Adipocyte (in vitro differentiated cells): ENCODE measurements around the gene FLT1.
A peak's percentile ranks its signal among the peaks of the same experiment; 100 is the strongest.

Experiments
- DNase-seq: peaks from one replicate; pipeline ENCODE4 v3.0.0-alpha.2; 2015; ENCODE audit warnings: low read depth
- H3K27me3 ChIP-seq: replicated peaks from 2 replicates; pipeline ENCODE4 v1.7.0; 2013; ENCODE audit warnings: mild to moderate bottlenecking, low read length, moderate library complexity; ENCODE audit not compliant: control insufficient read depth, insufficient read depth
- H3K36me3 ChIP-seq: 2 replicates; pipeline ENCODE4 v1.7.0; 2013; ENCODE audit warnings: low read length, mild to moderate bottlenecking, moderate library complexity; ENCODE audit not compliant: control insufficient read depth, insufficient read depth, severe bottlenecking
- H3K4me1 ChIP-seq: 2 replicates; pipeline ENCODE4 v1.7.0; 2013; ENCODE audit warnings: mild to moderate bottlenecking, low read length, moderate library complexity; ENCODE audit not compliant: control insufficient read depth, insufficient read depth
- H3K4me3 ChIP-seq: 2 replicates; pipeline ENCODE4 v1.7.0; 2013; ENCODE audit warnings: mild to moderate bottlenecking, low read length, moderate library complexity
- H3K9ac ChIP-seq: 2 replicates; pipeline ENCODE4 v1.7.0; 2013; ENCODE audit warnings: mild to moderate bottlenecking, low read length, moderate library complexity
- H3K9me3 ChIP-seq: 2 replicates; pipeline ENCODE4 v1.7.0; 2013; ENCODE audit warnings: mild to moderate bottlenecking, low read length, moderate library complexity; ENCODE audit not compliant: control insufficient read depth

Gene FLT1

DNA sequence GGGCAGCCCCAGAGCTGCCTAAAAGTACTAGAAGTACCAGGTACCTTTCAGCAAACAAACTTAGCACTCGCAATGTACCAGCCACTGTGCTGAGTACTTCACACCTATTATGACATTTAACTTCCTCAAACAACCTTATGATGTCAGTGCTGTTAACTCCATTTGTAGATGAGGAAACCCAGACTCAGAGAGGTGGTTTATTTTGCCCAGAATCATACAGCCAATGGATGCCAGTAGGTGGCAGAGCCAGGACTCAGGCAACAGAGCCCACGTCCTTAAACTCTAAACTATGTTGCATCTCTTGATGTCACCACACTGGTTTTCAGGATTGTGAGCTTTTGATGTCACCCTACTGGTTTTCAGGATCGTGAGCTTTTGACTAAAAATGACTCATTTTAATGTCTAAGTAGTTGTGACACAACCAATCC, 78.9 kb downstream of the FLT1 start:
- DNase-seq = no peak
- no peaks in the 10 kb centered on the region for H3K36me3 ChIP-seq

DNA sequence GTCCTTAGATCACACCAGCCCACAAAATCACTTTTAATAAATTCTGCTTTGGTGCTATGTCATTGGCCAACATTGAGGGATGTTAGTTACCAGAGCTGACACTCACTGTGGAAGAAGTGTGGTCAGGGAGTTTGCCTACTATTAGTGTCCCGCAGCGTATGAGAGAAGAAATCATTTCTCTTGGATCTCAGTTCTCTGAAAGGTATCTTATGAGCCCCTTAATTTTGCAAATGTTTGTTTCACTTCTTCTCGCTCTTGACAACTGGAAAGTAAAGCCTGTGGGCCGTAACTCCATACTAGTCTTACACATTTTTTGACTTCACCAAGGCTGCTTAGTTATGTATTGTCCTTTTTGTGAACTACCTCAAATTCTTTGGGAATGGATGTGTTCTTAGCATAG, 80.9 kb downstream of the FLT1 start:
- DNase-seq = no peak
- no peak overlapping the region for H3K4me3 ChIP-seq
- H3K9me3 ChIP-seq = no peaks in the 10 kb centered on the region
- H3K36me3 ChIP-seq = no peaks in the 10 kb centered on the region
- peaks cover 4% of the 10 kb centered on the region for H3K27me3 ChIP-seq
- no peaks in the 10 kb centered on the region for H3K4me1 ChIP-seq
- H3K9ac ChIP-seq = no peak overlapping the region

More for the DNA sequence above, 78.9 kb downstream of the FLT1 start:
- Histone ChIP-seq H3K27me3 (peaks cover 4% of the 10 kb centered on the region), H3K9ac (no peak overlapping the region), H3K9me3 (no peaks in the 10 kb centered on the region), H3K4me1 (no peaks in the 10 kb centered on the region), H3K4me3 (no peak overlapping the region)

DNA sequence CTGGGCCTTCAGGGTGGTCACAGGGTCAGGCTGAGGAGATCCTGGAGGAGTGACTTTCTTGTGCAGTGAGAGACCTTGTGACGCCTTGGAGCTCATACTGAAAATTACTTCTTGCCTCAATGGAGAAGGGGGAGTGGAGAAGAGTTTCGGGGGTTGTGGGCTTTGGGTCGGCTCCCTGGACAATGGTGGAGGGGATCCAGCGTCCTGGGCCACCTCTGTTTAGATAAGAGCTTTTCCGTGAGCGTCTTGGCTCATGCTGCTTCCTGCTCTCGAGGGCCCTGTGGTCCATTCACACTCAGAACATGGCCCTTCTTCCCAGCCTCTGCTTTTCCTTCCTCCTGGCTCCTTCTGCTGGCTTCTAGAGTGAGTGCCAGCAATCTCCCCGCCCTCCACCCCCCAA, 81.9 kb downstream of the FLT1 start:
- Histone ChIP-seq H3K4me3 (no peak overlapping the region), H3K36me3 (no peaks in the 10 kb centered on the region), H3K9ac (no peak overlapping the region), H3K9me3 (no peaks in the 10 kb centered on the region), H3K4me1 (no peaks in the 10 kb centered on the region), H3K27me3 (no peaks in the 10 kb centered on the region)
- no peak for DNase-seq

DNA sequence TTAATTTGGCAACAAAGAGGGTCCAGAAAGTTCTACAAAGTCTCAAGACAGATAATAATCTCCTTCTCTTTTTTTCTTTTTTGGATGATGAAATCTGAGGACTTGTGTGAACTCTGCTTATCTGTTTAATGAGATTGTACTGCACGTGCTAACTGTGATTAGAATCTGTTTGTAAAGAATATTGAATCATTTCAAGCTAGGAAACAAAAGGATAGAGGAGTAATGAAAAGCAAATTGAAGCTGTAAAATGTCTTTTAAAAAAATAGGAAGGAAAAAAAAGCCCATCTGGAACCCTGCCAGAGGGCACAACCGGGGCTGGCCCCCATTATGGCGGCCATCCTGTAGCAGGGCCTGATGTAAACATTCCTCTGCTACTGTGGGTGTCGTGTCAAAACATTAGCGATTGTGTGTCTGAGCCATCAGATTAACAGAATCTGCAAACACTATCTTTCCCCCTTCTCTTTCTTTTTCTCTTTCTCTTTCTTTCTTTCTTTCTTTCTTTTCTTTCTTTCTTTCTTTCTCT, 83.0 kb downstream of the FLT1 start:
- no peak for DNase-seq
- no peaks in the 10 kb centered on the region for H3K36me3 ChIP-seq
- no peaks in the 10 kb centered on the region for H3K27me3 ChIP-seq
- H3K9ac ChIP-seq = no peak overlapping the region
- no peaks in the 10 kb centered on the region for H3K4me1 ChIP-seq
- H3K4me3 ChIP-seq = no peak overlapping the region
- H3K9me3 ChIP-seq = no peaks in the 10 kb centered on the region

DNA sequence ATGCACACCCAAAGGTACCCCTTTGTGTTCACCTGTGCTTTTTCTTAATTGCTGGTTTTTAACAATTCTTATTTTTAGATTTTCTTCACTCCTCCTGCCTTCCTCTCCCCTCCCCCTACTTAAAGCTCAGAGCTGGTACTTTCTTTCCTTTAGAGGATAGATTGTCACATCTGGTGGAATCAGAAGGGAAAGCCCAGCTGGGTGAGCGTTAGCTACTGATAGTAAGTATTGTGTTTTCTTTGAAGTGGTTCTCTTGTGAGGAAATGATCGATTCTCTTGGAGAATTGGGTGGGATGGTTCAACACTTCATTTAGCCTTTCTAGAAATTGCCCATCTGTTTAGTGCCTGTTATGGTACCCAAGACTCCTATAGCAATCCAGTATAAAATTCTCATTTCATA, 84.8 kb downstream of the FLT1 start:
- no peaks in the 10 kb centered on the region for H3K9me3 ChIP-seq
- no peak for DNase-seq
- no peak overlapping the region for H3K4me3 ChIP-seq
- H3K9ac ChIP-seq = no peak overlapping the region
- H3K4me1 ChIP-seq = no peaks in the 10 kb centered on the region
- no peaks in the 10 kb centered on the region for H3K27me3 ChIP-seq
- no peaks in the 10 kb centered on the region for H3K36me3 ChIP-seq

DNA sequence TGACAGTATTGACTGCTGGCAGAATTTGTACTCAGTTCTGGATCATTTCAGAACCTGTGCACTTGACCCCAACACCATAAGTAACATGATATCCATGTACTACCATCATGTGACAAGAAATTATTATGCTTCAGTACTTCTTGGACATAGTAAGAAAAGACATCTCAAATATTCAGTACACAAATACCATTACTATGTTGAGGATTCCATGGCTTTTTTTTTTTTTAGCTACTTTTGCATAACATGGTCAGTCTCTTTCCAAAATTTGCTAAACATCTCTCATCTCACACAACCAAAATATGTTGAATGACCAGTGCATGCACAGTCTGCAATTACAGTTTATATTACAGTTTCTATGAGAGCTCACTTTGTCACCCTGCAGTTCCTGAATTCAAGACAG, 85.3 kb downstream of the FLT1 start:
- H3K4me1 ChIP-seq = no peaks in the 10 kb centered on the region
- H3K36me3 ChIP-seq = no peaks in the 10 kb centered on the region
- H3K4me3 ChIP-seq = no peak overlapping the region
- H3K9me3 ChIP-seq = no peaks in the 10 kb centered on the region
- DNase-seq = peak; percentile 66
- H3K9ac ChIP-seq = no peak overlapping the region
- H3K27me3 ChIP-seq = no peaks in the 10 kb centered on the region

DNA sequence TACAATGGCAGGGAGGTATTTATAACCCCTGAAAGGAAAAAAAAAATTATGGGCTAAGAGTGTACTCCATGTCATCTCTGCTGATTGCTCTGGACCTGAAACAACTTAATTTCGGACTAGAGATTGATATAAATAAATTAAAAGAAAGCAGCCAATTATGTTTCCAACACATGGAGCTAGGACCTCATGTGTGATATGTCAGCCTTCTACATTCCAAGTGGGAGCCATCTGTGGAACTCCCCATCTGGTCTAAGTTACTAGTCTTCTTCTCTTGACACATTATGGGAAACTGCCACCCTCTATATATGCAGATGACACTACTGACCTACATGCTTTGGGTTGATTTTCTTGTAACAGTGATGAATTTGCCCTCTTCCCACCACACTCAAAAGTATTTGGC, 86.1 kb downstream of the FLT1 start:
- Histone ChIP-seq H3K4me3 (no peak overlapping the region), H3K4me1 (no peaks in the 10 kb centered on the region), H3K9me3 (no peaks in the 10 kb centered on the region), H3K36me3 (no peaks in the 10 kb centered on the region), H3K27me3 (no peaks in the 10 kb centered on the region), H3K9ac (no peak overlapping the region)
- no peak for DNase-seq

DNA sequence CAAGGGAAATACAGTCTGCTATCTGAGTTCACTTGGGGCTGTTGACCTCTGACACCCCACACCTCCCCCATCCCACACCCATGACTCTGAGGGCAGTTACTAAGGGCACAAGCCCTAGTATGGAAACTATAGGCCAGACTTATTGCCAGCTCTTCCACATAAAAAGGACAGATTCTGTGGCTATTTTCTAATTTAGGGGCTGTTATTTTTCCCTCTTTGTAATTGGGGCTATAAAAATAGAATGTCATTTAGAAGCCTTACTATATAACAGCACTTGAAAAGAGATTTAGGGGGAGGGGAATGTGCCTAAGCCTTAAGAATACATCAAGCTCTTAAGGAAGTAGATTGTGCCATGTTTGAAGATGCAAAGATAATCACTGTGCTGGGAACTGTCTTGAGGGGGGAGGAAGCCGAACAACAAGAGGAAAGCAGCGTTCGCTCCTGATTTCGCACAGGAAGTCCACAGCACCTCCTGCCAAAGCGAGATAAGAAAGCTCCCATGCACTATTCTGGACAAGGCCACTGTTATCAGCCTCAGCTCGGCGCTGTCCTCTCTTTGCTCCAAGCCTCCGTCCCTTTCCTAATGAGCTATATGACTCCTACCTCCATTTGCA, 86.6 kb downstream of the FLT1 start:
- no peak overlapping the region for H3K9ac ChIP-seq
- H3K27me3 ChIP-seq = no peaks in the 10 kb centered on the region
- no peaks in the 10 kb centered on the region for H3K36me3 ChIP-seq
- no peak for DNase-seq
- no peak overlapping the region for H3K4me3 ChIP-seq
- H3K4me1 ChIP-seq = no peaks in the 10 kb centered on the region
- H3K9me3 ChIP-seq = no peaks in the 10 kb centered on the region

DNA sequence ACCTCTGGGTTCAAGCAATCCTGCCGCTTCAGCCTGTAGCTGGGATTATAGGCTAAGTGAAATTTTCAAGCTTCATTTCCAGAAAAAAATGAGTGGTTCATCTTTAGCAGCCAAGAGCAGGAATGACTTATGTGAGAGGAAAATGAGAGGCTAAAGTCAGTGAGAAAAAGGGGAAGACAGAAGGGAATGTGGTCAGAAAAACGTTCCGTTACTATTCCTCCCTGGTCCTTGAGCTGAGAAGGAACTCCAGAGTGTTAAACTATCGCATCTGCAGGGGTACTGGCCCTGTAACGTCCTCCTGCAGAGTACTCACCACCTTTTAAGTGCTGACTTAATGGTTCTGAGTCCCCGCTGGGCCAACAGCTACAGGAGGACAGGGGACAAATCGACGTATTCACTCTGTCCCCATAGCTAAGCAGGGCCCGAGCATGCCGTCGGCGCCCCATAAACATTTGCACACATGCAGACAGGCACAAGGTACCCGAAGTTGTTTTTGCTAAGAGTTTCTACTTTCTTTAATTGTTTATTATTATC, 88.1 kb downstream of the FLT1 start:
- no peak overlapping the region for H3K9ac ChIP-seq
- no peak for DNase-seq

DNA sequence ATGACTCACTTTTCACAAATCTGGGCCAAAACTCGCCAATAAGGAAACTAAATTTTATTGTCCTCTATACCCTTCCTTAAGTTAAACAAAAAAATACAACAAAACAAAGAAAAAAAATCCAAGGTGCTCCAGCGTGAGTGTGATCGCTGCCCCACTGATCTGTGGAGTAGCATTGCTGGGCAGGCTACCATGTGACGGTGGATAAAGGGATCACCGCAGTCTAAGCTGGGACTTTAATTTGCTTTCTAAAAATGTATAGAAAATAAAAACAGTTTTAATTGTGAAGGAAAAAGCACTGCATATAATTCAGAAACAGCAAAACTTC, 92.9 kb downstream of the FLT1 start:
- Histone ChIP-seq H3K27me3 (no peaks in the 10 kb centered on the region), H3K36me3 (no peaks in the 10 kb centered on the region), H3K4me3 (peak overlapping the region; percentile 49), H3K9ac (no peak overlapping the region), H3K4me1 (peaks cover 10% of the 10 kb centered on the region), H3K9me3 (no peaks in the 10 kb centered on the region)
- no peak for DNase-seq

More for the DNA sequence above, 88.1 kb downstream of the FLT1 start:
- Histone ChIP-seq H3K9me3 (no peaks in the 10 kb centered on the region), H3K27me3 (no peaks in the 10 kb centered on the region), H3K4me1 (peaks cover 4% of the 10 kb centered on the region), H3K36me3 (no peaks in the 10 kb centered on the region), H3K4me3 (no peak overlapping the region)

DNA sequence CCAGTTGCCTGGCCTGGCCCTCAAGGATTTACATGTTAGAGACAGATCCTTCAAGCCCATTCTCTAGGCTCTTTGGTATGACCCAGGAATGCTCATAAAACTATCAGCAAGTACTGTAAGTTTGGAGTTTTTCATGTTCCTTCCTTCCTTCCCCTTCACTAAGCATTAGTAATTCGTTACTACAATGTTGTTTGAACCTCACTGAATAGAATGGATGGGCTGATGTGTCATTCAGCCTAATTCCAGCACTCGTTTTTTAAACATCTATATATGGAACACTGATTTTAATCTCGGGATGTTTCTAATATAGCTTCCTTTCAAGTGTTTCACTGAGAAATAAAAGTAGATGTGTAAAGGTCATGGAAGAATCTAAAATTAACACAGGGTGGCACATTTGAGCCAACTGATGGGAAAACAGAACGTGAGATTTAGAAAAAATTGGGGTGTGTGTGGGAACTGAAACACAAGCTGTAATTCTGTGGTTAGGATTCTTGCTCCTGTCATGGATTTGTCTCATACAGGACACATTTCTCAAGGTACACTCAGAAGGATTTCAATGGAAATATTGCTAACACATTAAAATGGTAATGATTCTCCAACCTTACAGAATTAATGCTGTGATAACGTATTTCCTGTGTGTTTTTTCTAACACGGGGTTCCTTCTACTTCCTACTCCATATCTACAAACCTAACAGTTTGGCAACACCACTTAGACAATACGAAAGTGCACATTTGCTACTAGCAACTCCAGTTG, 93.4 kb downstream of the FLT1 start:
- Histone ChIP-seq H3K4me3 (peak overlapping the region; percentile 49), H3K27me3 (no peaks in the 10 kb centered on the region), H3K36me3 (no peaks in the 10 kb centered on the region), H3K4me1 (peaks cover 10% of the 10 kb centered on the region), H3K9me3 (no peaks in the 10 kb centered on the region), H3K9ac (no peak overlapping the region)
- DNase-seq = peak; percentile 68
